ENCODE measurements around the gene CYP4A11. TPM values are rescaled to one million over a fixed set of nuclear protein-coding genes. Genes with fewer than 3 reads are reported as not detected.
A peak's percentile ranks its signal among the peaks of the same experiment; 100 is the strongest.
"Not testable (repeated sequence)": the region's sequence is repeated elsewhere in the genome, so short reads cannot be mapped to it uniquely, and the experiment has no call there.

Gene CYP4A11
- total and polyA plus RNA-seq, 2 experiments from 2014 or later = not detected

DNA sequence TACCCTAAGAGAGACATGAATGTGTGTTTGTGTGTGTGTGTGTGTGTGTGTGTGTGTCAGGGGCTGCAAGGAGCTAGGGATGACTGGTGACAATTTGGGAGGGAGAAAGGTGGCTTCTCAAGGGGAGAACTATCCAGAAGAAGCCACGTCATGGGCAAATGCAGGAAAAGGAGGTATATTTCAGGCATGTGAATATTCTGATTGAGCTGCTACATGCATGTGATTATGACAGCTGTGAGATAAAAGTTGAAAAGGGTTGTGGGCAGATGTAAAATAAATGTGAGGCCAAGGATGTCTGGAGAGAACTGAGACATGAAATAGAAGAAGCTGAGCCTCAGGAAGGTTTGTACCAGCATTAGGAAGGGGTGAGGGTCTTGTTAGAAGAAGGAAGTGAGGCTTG, 4.5 kb downstream of the CYP4A11 start (continued):
- TF ChIP-seq, protein P1, sequence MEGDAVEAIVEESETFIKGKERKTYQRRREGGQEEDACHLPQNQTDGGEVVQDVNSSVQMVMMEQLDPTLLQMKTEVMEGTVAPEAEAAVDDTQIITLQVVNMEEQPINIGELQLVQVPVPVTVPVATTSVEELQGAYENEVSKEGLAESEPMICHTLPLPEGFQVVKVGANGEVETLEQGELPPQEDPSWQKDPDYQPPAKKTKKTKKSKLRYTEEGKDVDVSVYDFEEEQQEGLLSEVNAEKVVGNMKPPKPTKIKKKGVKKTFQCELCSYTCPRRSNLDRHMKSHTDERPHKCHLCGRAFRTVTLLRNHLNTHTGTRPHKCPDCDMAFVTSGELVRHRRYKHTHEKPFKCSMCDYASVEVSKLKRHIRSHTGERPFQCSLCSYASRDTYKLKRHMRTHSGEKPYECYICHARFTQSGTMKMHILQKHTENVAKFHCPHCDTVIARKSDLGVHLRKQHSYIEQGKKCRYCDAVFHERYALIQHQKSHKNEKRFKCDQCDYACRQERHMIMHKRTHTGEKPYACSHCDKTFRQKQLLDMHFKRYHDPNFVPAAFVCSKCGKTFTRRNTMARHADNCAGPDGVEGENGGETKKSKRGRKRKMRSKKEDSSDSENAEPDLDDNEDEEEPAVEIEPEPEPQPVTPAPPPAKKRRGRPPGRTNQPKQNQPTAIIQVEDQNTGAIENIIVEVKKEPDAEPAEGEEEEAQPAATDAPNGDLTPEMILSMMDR (conservative IDR thresholded peaks at IDR 0.05; ENCODE audit: low read depth in 2 of 2) = no peak
- TF ChIP-seq NANOG (IDR thresholded peaks at IDR 0.05; ENCODE audit: borderline replicate concordance) = no peak
- TF ChIP-seq CREB1 (CRISPR knock-in tag; IDR thresholded peaks at IDR 0.05; ENCODE audit: low read depth) = no peak
- TF ChIP-seq, protein P2, sequence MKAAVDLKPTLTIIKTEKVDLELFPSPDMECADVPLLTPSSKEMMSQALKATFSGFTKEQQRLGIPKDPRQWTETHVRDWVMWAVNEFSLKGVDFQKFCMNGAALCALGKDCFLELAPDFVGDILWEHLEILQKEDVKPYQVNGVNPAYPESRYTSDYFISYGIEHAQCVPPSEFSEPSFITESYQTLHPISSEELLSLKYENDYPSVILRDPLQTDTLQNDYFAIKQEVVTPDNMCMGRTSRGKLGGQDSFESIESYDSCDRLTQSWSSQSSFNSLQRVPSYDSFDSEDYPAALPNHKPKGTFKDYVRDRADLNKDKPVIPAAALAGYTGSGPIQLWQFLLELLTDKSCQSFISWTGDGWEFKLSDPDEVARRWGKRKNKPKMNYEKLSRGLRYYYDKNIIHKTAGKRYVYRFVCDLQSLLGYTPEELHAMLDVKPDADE (IDR thresholded peaks at IDR 0.05) = no peak
- no peak for TF ChIP-seq POLR2AphosphoS5 (IDR thresholded peaks at IDR 0.05; ENCODE audit: low read depth)

DNA sequence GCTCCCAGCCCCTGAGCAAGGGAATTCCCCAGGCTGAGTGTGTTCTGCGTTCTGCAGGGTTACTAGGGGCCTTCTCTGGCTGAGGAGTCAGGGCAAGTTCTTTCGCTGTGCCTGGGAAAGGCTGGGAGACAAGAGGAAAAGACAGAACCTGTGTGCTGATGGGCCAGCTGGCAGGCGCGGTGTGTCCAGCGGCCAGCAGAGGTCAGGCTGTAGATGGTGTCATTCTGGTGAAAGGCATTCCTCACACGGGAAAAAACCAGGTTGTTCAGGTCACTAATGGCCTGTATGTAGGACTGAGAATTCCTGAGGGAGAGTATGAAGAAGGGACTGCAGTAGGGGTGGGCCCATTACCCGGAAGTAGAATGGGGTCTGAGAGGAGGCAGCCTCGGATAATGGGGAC, 6.4 kb downstream of the CYP4A11 start:
- peak; percentile 97 for ATAC-seq
- TF ChIP-seq, protein P1 (conservative IDR thresholded peaks at IDR 0.05; ENCODE audit: low read depth in 2 of 2) = peak; percentile 65 to 79
- not testable (repeated sequence) for H3K4me1 Mint-ChIP-seq; H4K20me1 ChIP-seq (replicated peaks; ENCODE audit: insufficient read depth); H3F3A ChIP-seq (replicated peaks; ENCODE audit: low read depth); H3K27me3 ChIP-seq (ENCODE audit: insufficient read depth); H3K9me3 Mint-ChIP-seq; H3K27ac ChIP-seq (ENCODE audit: low read depth); H3K79me2 ChIP-seq (replicated peaks; ENCODE audit: insufficient read depth); H3K4me2 ChIP-seq; H3K4me3 ChIP-seq; H3K27me3 Mint-ChIP-seq (ENCODE audit: insufficient read depth, low read depth, poor library complexity); H3K36me3 ChIP-seq (ENCODE audit: insufficient read depth); H3K27ac Mint-ChIP-seq; H3K9me2 ChIP-seq (ENCODE audit: insufficient read depth); H2AFZ ChIP-seq; H3K36me3 Mint-ChIP-seq (ENCODE audit: low read depth); H3K4me3 Mint-ChIP-seq; H3K4me1 ChIP-seq (ENCODE audit: insufficient read depth)
- peak; percentile 78 for DNase-seq (ENCODE audit: low spot score)

DNA sequence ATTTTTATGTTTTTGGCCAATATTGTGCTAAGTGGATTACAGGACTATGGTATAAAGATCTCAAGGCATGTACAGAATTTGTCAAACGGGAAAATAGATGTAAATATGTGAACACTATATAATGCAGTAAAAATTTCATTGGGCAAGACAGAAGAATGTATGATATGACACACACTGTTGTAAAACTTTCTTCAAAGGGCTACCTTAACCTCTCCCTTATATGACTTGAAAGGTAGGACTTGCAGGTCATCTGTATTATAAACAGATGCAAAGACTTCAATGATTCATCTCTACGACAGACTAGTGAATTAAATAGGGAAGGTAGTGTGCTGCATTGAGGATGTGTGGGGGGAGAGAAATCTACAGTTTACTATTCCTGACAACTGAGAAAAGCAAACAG, 9.3 kb downstream of the CYP4A11 start:
- H3K79me2 ChIP-seq (replicated peaks; ENCODE audit: insufficient read depth); H3K4me2 ChIP-seq; H3K4me1 Mint-ChIP-seq; ATAC-seq; H3K4me3 Mint-ChIP-seq; H3K36me3 Mint-ChIP-seq (ENCODE audit: low read depth); H3K9me3 Mint-ChIP-seq; H4K20me1 ChIP-seq (replicated peaks; ENCODE audit: insufficient read depth); H3K9me2 ChIP-seq (ENCODE audit: insufficient read depth); H3K4me3 ChIP-seq; H3K4me1 ChIP-seq (ENCODE audit: insufficient read depth); H3K27ac ChIP-seq (ENCODE audit: low read depth); DNase-seq (ENCODE audit: low spot score); H3K36me3 ChIP-seq (ENCODE audit: insufficient read depth); H2AFZ ChIP-seq; H3K27me3 Mint-ChIP-seq (ENCODE audit: insufficient read depth, low read depth, poor library complexity); H3K27me3 ChIP-seq (ENCODE audit: insufficient read depth); H3K27ac Mint-ChIP-seq; H3F3A ChIP-seq (replicated peaks; ENCODE audit: low read depth): not testable (repeated sequence)

Measured in GM23338 (cell line).